Activated CD8-positive, alpha-beta memory T cell treated with anti-CD3 and anti-CD28 coated beads for 24 hours (primary cell): ENCODE results near the gene TFAP2A.

Experiments
- DNase-seq: peaks from one replicate; pipeline ENCODE4 v3.0.0-alpha.2; 2020

The TFAP2A gene

DNA sequence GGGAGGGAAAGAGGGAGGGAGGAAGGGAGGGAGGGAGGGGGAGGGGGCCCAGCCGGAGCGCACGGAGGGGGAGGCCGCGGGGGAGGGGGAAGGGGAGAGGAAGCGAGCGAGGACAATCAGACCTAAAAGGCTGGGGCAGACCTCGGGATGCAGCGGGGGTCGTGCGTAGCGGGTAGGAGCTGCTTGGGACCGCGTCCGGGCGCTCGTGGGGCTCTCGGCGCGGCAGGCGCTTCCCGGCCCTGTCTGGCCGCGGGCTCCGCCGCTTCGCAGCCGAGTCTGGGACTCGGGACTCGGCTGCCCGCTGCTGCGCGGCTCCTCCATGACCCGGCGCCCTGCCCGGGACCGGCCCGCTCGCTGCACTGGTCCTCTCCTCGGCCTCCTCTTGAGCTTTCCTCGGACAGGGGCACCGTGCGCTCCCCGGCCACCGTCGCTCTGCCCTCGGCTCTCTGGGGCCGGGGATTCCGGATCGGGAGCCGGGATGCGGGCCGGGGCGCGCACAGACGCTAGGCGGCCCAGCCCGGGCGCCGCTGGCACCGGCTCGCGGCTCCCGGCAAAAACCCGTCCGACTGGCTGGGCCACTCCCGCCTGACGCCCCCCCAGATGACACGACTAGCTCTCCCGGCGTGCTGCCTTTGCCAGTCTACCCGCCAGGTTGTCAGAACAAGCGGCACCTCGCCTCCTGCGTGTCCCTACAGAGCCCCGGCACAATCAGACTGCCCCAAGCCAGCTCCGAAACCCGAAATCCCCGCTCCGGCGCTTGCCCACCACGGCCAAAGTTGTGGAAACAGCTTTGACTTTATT is 2.2 kb downstream of the TFAP2A start:
- DNase-seq: peak; percentile 65

DNA sequence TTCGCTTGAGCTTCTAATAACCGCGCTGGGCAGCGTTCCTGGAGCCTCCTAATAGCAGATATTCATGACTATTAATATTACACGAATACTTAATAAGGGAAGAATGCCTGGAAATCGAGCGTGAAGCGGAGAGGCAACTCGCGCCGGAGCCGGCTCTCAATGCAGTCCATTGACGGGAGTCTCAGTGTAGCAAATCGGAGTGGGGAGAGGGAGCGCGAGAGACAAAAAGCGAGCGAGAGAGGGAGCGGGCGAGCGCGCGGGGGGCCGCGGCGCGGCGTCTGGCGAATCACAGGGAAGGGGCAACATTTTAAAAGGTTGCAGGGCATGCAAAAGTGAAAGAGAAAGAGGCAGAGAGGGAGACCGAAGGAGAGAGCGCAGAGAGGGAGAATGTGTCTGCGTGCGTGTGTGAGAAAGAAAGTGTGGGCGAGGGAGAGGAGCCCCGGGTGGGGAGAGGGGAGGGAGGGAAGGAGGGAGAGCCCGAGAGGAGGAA is 2.9 kb downstream of the TFAP2A start:
- DNase-seq: peak; percentile 75

DNA sequence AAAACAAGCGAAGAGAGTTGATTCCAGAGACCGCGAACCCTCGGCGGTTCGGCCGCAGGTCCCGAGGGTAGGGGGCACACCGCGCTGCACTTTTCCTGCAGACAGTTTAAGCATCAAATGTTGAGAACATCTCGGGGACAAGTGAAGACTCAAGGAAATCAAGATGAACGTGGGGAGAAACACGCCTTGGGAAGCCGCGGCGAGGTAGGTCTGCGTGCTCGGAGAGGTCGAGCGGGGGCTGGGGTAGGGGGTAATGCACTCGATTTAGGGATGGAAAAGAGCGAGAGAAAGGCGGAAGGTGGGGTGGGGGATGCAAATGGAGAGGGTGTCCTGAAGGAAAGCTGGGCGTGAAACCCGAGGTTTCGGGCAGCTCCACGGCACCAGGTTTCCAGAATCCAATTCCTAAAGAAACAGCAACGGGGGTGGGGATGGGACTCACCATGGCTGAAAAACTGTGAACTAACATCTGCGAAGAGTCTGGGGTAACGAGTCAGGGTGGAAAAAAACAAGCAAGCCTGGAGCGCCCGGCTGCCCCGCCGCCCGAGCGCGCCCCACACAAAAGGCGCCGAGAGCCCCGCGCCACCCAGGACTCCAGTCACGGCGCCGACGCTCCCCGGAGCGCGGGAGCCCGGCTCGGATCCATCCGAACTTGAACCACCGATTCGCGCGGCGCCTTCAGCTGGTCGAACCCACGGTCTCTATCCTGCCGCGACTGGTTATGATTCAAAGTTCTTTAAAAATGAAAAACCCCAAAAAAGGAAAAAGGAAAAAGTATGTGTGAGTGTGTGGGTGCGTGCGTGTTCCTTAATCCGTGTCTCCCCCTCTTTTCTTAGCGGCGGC is 3.5 kb downstream of the TFAP2A start:
- no peak for DNase-seq

GRCh38 chr6:10410207-10411050 is 4.4 kb downstream of the TFAP2A start:
- no peak for DNase-seq

- no peak for DNase-seq
These were observed 5.1 kb downstream of the TFAP2A start for GRCh38 chr6:10409731-10410206.

- DNase-seq: no peak
These were observed 5.6 kb downstream of the TFAP2A start for GRCh38 chr6:10409233-10409721.

DNA sequence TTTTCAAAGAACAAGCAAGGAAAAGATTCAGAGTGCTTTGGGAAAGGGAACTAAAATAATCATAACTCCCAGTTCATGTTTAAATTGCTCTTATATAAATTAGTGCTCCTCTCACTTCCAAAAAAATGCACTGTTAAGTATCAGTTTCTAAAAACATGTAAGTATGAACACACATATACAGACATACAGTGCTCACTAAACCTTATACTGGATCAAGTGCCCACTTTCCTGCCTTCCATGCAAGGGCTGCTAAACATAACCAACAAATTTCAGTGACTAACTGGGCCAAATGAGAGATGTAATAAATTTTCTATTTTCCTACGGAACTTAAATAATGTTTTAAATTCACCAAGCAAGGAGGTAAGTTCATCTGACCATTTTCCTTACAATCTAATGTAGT is 6.4 kb downstream of the TFAP2A start:
- no peak for DNase-seq

DNA sequence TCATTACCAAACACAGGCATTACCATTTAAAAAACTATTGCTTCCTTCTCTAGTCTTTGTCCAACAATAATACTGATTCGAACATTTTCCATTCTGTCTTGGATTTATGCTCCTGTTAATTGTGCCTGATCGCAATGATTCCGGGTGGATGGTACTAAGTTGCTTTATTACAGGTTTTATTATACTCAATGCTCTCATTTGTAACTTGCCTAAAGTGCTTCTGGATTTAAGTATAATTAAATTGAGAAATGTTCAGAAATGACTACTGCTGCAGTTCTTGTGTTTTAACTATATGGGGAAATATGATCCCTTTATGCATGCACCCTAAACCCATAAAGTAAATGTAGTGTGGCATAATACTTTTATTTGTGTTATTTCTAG is 7.2 kb downstream of the TFAP2A start:
- DNase-seq: no peak

DNA sequence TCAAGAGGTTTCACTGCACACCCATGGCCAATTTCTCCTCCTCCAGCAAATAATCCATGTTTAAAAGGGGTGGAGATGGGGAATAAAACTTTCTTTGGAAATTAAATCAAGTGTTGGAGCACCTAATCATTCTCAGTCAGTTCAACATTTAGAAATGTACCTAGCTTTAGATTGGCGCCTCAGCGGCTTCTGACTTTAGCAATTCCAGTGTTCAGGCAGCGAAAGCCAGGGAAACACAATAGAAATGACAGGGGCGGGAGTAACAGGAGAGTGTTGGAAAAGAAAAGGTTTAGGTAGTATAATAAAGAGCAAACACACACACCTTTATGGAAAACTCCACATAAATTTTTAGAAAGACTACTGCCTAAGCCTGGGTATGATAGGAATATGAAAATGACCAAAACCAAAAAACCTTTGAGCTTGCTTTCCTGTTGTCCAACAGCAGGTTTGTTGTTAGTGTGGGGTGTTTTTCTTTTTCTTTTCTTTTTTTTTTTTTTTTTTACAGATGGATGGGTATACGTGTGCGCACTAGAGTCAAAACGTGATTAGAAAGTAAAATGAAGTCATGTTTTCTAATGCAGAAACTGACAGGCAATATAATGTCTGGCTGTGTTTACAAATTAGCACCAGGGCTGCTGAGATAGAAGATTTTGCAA is 7.7 kb downstream of the TFAP2A start:
- no peak for DNase-seq

GRCh38 chr6:10406556-10406955 is 8.3 kb downstream of the TFAP2A start:
- no peak for DNase-seq

DNA sequence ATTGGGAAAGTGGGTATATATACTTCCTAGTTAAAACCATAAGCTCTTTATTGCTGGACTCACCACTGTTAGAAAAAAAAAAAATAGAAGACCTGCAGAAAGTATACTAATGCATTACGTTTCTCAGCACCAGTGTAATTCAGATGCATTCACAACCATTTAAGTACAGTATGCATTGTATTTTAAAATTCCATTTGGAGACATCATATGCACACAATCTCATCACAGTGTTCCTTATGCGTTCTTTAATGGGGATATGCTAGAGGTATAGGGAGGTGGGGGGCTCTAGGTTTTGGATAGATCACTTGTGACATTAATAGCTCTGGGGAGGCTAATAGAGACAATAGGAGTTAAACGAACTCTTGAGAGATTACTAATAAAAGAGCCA is 9.4 kb downstream of the TFAP2A start:
- DNase-seq: no peak

- no peak for DNase-seq
These were observed 9.9 kb downstream of the TFAP2A start for GRCh38 chr6:10404799-10405512.

DNA sequence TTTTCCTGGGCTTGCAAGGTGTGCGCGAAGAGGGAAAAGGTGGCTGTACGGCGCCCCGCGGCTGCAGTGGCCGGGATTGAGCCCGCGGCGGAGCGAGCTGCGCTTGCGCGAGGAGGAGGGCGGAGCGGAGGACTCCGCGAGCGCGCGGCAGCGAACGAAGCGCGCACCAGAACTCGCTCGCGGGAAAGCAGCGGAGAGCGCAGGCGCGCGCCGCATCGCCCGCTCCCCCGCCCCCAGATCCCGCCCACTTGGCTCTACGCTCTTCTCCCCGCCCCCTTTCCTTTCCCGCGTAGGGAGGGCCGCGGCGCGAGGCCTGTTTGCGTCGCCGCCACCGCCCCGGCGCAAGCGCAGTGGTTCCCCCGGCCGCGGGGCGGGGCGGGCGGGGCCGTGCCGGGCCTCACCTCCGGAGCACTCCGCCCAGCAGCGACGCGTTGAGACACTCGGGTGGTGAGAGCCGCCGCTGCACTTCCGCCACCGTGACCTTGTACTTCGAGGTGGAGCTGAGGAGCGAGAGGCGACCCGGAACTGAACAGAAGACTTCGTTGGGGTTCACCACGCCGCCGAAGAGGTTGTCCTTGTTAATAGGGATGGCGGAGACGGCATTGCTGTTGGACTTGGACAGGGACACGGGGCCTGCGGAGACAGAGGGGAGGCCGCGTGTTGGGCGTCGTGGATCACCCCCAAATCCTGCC is 10.6 kb downstream of the TFAP2A start:
- peak; percentile 88 for DNase-seq

GRCh38 chr6:10403385-10404106 is 11.3 kb downstream of the TFAP2A start:
- no peak for DNase-seq

DNA sequence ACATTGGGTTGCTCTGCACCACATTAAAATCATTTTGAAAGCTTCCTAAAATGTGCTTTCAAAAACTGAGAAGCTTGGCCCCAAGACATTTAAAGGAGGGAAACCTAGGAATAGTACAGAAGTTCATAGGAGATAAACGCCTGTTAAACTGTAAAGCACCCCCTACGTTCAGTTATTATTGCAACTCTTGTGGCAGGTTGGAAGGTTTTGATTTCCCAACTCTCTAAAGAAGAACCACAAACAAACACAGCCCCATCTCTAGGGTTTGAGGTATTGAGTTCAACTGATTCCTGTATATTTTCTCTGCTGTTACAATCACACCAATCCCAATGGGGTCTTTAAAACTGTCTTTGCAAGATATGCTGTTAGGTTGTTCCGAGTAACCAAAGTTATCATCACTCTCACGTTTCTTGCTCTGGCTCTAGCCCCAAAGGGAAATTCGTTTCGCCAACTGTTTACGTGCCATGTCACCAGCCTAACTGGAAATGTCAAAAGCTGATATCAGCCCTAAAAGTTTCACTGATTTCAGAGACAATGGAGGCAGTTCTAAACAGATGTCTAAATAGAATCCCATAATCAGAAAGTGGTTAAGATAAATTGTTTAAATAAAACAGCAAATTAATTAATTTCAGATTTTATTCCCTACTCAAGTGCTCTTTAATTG is 12.1 kb downstream of the TFAP2A start:
- no peak for DNase-seq

GRCh38 chr6:10401632-10402223 is 13.1 kb downstream of the TFAP2A start:
- DNase-seq: no peak

DNA sequence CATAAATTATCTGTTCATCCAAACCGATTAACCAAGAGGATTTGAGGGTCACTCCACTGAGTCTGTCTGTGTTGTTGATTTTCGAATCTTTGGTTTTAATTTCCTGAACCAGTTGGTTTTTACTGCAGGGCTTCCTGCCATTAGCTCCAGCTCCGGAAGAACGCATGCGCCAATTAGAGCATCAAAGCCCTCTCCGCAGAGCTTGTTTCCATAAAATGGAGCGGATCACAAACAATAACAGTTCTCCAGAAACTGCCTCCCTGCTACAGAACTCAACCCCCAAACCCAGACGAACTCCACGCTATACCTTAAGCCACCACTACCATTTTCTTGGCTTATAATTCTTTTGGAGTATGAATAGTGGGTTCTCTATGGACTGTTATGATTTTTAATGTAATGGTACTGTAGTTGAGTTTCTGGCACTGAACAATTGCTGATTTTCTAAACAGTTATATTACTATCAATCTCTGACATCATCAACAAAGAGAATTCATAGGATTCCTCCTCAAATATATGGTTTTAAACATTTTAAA is 13.8 kb downstream of the TFAP2A start:
- DNase-seq: no peak

DNA sequence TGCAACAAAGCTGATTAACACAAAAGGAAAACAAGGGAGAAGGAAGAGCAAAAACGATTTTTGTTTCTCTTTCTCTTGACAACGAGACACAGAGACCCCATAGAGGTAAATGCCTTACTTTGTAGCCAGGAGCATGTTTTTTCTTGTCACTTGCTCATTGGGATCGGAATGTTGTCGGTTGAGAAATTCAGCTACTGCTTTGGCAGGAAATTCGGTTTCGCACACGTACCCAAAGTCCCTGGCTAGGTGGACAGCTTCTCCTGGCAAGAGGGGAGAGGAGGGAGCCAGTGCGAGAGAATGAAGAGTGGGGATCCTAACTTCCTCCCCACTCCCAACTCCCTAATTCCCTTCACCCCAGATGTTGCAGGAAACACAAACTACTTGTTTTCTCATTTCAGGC is 14.5 kb downstream of the TFAP2A start:
- DNase-seq: no peak

- no peak for DNase-seq
These were observed 15.4 kb downstream of the TFAP2A start for GRCh38 chr6:10399451-10399850.
